HG02623 (cell line): Measurements from ENCODE around the gene UBXN2A.

Source experiments
- ATAC-seq: cut with Tn5 transposase; IDR thresholded peaks from one replicate; pipeline ENCODE4 v1.9.1; 2021; ENCODE audit warnings: moderate library complexity; ENCODE audit not compliant: unreplicated experiment

The UBXN2A gene, protein sequence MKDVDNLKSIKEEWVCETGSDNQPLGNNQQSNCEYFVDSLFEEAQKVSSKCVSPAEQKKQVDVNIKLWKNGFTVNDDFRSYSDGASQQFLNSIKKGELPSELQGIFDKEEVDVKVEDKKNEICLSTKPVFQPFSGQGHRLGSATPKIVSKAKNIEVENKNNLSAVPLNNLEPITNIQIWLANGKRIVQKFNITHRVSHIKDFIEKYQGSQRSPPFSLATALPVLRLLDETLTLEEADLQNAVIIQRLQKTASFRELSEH

GRCh38 chr2:23939987-23940717, at the start of gene UBXN2A:
Gene UBXN2A, plus strand, starts transcription at chr2:23940463. Its CDS starts 17,852 bp downstream, at chr2:23958315.
- ATAC-seq, result peak; percentile 68

DNA sequence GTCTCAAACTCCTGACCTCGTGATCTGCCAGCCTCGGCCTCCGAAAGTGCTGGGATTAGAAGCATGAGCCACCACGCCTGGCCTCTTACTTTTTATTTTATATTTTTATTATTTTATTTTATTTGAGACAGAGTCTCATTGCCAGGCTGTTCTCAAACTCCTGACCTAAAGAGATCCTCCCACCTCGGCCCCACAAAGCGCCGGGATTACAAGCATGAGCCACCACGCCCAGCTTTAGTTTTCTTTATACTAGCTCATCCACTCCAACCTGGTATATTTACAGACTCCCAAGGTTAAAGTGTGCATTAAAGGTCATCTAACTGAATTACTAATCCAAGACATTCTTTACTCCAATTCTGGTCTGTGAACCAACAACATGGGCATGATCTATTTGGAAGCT, 40.1 kb upstream of the UBXN2A start:
- ATAC-seq, result no peak

GRCh38 chr2:23900541-23901322, 39.5 kb upstream of the UBXN2A start:
- no peak for ATAC-seq

- ATAC-seq, result no peak
These were observed 38.1 kb upstream of the UBXN2A start for GRCh38 chr2:23901966-23902846.

DNA sequence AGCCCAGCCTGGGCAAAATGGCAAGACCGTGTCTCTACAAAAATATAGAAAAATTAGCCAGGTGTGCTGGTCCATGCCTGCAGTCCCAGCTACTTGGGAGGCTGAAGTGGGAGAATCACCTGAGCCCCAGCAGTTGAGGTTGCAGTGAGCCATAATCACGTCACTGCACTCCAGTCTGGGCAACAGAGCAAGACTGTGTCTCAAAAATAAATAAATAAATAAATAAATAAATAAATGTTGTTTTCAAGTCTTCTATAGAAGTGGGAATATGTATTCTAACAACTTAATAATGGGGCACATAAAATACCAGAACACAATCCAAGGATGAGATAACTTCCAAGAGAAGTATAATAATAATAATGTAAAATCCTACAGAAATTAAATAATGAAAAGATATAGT, 37.2 kb upstream of the UBXN2A start:
- ATAC-seq, result no peak

- ATAC-seq, result no peak
These were observed 36.0 kb upstream of the UBXN2A start for GRCh38 chr2:23904215-23904614.

GRCh38 chr2:23904692-23905091, 35.6 kb upstream of the UBXN2A start:
- ATAC-seq, result no peak

DNA sequence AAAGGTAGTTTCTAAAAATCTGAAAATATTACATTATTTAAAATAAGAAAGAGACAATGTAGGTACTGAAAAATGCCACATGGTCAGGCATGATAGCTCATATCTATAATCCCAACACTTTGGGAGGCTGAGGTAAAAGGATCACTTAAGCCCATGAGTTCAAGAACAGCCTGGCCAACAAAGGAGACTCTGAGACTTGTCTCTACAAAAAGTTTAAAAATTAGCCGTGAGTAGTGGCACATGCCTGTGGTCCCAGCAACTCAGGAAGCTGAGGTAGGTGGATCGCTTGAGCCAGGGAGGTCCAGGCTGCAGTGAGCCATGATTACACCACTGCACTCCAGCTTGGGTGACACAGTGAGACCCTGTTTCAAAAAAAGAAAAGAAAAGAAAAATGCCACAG, 35.1 kb upstream of the UBXN2A start:
- ATAC-seq, result no peak

GRCh38 chr2:23912054-23912453, 28.2 kb upstream of the UBXN2A start:
- ATAC-seq, result no peak

GRCh38 chr2:23915327-23915726, 24.9 kb upstream of the UBXN2A start:
- no peak for ATAC-seq

GRCh38 chr2:23916727-23917405, 23.4 kb upstream of the UBXN2A start:
- no peak for ATAC-seq

DNA sequence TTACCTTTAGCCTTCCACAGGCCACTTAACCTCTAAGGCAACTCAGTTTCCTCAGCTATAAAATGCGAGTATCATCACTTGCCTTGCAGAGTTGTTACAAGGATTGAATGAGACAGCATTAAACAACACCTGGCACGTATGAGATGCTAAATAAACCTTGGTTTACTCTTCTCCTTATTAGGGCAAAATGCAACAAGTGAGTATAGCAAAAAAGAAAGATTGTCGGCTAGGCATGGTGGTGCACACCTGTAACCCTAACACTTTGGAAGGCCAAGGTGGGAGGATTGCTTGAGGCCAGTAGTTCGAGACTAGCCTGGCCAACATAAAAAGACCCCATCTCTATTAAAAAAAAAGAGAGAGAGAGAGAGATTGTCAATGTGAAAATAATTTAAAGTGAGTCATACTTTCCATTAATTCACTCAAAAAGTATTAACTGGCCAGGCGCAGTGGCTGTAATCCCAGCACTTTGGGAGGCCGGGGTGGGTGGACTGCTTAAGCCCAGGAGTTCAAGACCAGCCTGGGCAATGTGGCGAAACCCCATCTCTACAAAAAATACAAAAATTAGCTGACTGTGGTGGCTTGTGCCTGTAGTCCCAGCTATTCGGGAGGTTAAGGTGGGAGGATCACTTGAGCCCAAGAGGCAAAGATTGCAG, 21.3 kb upstream of the UBXN2A start:
- ATAC-seq, result no peak

- ATAC-seq, result no peak
These were observed 15.5 kb upstream of the UBXN2A start for GRCh38 chr2:23924589-23925359.

- ATAC-seq, result peak; percentile 44
These were observed 14.5 kb upstream of the UBXN2A start for GRCh38 chr2:23925702-23926289.

- ATAC-seq, result peak; percentile 21
These were observed 13.9 kb upstream of the UBXN2A start for GRCh38 chr2:23926290-23926749.

DNA sequence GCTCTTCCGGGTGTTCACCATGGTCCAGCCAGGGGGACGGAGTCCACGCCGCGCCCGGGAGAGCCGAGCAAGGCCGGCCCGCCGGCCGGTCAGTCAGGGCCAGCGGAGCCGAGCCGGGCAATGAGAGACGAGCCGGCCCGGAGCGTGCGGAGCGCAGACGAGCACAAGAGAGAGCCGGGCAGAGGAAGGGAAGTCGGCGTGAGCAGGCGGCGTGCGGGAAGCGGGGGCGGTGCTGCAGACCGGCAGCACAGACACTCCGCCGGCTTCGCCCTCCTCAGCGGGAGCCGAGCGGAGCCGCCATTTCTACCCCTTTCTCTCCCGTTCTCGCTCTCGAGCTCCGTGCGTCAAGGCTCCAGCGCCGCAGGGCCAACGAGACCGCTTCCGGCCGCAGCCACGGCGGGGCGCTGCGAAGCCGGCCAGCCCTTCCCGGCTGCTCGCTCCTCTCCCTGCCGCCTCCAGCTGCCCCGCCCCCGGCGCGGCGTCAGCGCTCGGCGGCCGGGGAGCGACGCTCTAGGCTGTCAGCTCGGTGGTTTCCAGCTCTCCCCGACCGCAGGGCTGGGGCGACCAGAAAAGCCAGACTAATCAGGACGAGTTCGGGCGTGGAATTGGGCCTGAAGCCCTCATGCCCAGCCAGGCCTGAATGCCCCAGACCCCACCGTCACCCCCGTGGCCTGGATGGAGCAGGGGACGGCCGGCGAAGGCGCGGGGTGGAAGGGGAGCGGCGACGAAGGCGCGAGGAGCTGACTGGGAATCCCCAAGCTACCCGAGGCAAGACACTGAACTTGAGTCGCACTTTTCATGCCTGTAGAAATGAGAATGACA, 13.3 kb upstream of the UBXN2A start, which contains the start of gene ATAD2B:
Gene ATAD2B, minus strand, starts transcription at position 374 of the 822 bp plus-strand sequence. Its CDS starts 353 bp downstream, at position 21.
- peak; percentile 70 for ATAC-seq

- ATAC-seq, result no peak
These were observed 6.0 kb upstream of the UBXN2A start for GRCh38 chr2:23934259-23934658.
